Ovary (tissue), 9 donors: ENCODE results near the gene PCBP3. TPM values are rescaled to one million over a fixed set of nuclear protein-coding genes. Genes with fewer than 3 reads are reported as not detected.

Experiments used
- DNase-seq, 5 donors: peaks; one replicate each; pipeline ENCODE4 v3.0.0-alpha.2; 2019 to 2020
- H3K27ac ChIP-seq, 2 donors: fragments of 200-600 bp; one replicate each; pipeline versions ENCODE4 v1.5.1 to v1.8.0; 2019 to 2022
- H3K27me3 ChIP-seq: fragments of 200-600 bp; one replicate; pipeline ENCODE4 v1.8.0; 2022
- H3K36me3 ChIP-seq: fragments of 200-600 bp; sonication (generic); one replicate; pipeline ENCODE4 v1.5.1; 2019
- H3K4me1 ChIP-seq: one replicate; pipeline ENCODE4 v1.8.1; 2013; ENCODE audit warnings: mild to moderate bottlenecking, moderate library complexity; ENCODE audit not compliant: insufficient read depth
- H3K4me3 ChIP-seq: fragments of 200-600 bp; sonication (generic); one replicate; pipeline ENCODE4 v1.5.1; 2017
- H3K9me3 ChIP-seq, 2 donors: fragments of 200-600 bp in 1 of 2; sonication (generic) in 1 of 2; one replicate each; pipeline versions ENCODE4 v1.5.1 to v1.8.1; 2013 to 2019; ENCODE audit warnings: mild to moderate bottlenecking in 1 of 2, moderate library complexity in 1 of 2
- EP300 ChIP-seq: sonication (generic); formaldehyde crosslinking; IDR thresholded peaks from one replicate; pipeline ENCODE4 v1.6.1; 2017; ENCODE audit warnings: antibody characterized with exemption
- POLR2A ChIP-seq: fragments of 450-650 bp; IDR thresholded peaks from one replicate; pipeline ENCODE4 v1.6.1; 2017; ENCODE audit warnings: antibody characterized with exemption, mild to moderate bottlenecking, moderate library complexity
- WGBS, 3 donors: extraction: QIAGEN DNeasy Blood & Tissue Kit in 1 of 3; methylation state at CpG; one replicate each; pipeline versions ENCODE4 v1.1.5 to v1.1.7; 2013 to 2017; 5-methylcytosine and 5-hydroxymethylcytosine counted together
- intact Hi-C, 4 donors: fragments of 100-400 bp; cut with DNase I; formaldehyde crosslinking; loops; one replicate each; pipeline versions ENCODE4 v1.11.0 to v1.15.1; 2022 to 2023
- polyA plus RNA-seq, 2 donors: library from polyadenylated mRNA; stranded (reverse); fragments of 200-250 nt in 1 of 2; fragments of 350-450 nt in 1 of 2; fragmentation: Illumina TruSeq in 1 of 2; extraction: RNeasy Lipid Tissue Mini Kit (QIAGEN cat#74804) in 1 of 2; gene quantifications; one replicate each; pipeline ENCODE4 v1.2.3, GENCODE V29; 2013 to 2014
- total RNA-seq, 7 donors: library from RNA; depleted of rRNA in 2 of 7; stranded (reverse); fragments of >200 nt in 2 of 7; fragmentation: NEBNext Ultra II Directional in 3 of 7; extraction: Animal tissue kit (Norgen Biotek cat#: 25700) in 3 of 7; gene quantifications; one replicate each; pipeline versions ENCODE4 v1.1.0 to v1.2.4, GENCODE V29; 2016 to 2023
- TF ChIP-seq, protein P1 (sequence below), 3 donors: fragments of 450-650 bp in 2 of 3; fragments of 200-600 bp in 1 of 3; IDR thresholded peaks; one replicate each; pipeline versions ENCODE4 v1.5.1 to v1.8.0; 2016 to 2022; ENCODE audit warnings: antibody characterized with exemption in 3 of 3, mild to moderate bottlenecking in 1 of 3
- donor health status: DM: no; HTN: no; CAD: no; lungs with moderate emphysema.
- donor health status: DM: no; HTN: no; CAD: no.
- donor health status: Bipolar disorder and iron deficiency.
- donor health status: DM: yes; HTN: yes; CAD: no.
- donor health status: DM: no; HTN: no; CAD: no.
- donor health status: DM: yes; HTN: yes; CAD: no.

PCBP3 gene
- total and polyA plus RNA-seq, 9 donors = 2.4 to 10.1 (median 5.4) TPM

DNA sequence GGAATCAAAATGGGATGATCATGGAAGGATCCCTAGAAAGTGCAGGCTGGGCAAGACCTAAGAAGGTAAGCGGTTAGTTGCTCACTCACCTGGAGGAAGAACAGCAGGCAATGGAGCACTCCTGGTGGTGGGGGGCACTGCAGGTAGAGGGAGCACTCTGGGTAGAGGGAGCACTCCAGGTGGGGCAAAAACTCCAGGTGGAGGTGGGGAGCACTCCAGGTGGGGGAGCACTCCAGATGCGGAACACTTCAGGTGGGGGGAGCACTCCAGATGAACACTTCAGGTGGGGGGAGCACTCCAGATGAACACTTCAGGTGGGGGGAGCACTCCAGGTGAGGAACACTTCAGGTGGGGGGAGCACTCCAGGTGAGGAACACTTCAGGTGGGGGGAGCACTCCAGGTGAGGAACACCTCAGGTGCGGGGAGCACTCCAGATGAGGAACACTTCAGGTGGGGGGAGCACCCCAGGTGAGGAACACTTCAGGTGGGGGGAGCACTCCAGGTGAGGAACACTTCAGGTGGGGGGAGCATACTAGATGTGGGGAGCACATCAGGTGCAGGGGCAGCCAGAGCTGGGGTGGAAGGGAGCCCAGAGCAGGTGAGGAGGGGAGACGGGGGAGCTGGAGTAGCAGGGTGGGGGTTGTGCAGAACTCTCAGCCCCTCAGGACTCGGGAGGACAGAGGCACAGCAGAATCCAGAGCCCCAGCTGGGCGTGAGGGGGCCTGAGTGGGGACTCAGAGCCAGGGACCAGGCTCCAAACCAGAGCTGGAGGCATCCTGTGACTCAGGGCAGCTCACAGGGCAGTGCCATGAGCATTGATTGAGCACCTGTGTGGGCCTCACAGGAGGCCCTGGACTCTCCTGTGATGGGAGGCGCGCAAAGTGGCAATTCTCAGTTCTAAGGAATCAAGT, 300.4 kb downstream of the PCBP3 start:
- Histone ChIP-seq H3K4me1 (no peaks in the 10 kb centered on the region), H3K27me3 (no peaks in the 10 kb centered on the region), H3K27ac (no peak overlapping the region), H3K36me3 (no peaks in the 10 kb centered on the region), H3K4me3 (no peak overlapping the region), H3K9me3 (no peaks in the 10 kb centered on the region)
- TF ChIP-seq POLR2A (no peak), EP300 (no peak)
- TF ChIP-seq, protein P1, sequence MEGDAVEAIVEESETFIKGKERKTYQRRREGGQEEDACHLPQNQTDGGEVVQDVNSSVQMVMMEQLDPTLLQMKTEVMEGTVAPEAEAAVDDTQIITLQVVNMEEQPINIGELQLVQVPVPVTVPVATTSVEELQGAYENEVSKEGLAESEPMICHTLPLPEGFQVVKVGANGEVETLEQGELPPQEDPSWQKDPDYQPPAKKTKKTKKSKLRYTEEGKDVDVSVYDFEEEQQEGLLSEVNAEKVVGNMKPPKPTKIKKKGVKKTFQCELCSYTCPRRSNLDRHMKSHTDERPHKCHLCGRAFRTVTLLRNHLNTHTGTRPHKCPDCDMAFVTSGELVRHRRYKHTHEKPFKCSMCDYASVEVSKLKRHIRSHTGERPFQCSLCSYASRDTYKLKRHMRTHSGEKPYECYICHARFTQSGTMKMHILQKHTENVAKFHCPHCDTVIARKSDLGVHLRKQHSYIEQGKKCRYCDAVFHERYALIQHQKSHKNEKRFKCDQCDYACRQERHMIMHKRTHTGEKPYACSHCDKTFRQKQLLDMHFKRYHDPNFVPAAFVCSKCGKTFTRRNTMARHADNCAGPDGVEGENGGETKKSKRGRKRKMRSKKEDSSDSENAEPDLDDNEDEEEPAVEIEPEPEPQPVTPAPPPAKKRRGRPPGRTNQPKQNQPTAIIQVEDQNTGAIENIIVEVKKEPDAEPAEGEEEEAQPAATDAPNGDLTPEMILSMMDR (IDR thresholded peaks at IDR 0.05) = no peak
- WGBS, 3 donors = 75 to 88% (median 77%) methylated on average over 8 of the region's 8 CpGs
- intact Hi-C loops = no loop called here
- no peak for DNase-seq

- Histone ChIP-seq H3K4me3 (no peak overlapping the region), H3K9me3 (no peaks in the 10 kb centered on the region)
Measured at GRCh38 chr21:45944601-45945000, 301.1 kb downstream of the PCBP3 start.

DNA sequence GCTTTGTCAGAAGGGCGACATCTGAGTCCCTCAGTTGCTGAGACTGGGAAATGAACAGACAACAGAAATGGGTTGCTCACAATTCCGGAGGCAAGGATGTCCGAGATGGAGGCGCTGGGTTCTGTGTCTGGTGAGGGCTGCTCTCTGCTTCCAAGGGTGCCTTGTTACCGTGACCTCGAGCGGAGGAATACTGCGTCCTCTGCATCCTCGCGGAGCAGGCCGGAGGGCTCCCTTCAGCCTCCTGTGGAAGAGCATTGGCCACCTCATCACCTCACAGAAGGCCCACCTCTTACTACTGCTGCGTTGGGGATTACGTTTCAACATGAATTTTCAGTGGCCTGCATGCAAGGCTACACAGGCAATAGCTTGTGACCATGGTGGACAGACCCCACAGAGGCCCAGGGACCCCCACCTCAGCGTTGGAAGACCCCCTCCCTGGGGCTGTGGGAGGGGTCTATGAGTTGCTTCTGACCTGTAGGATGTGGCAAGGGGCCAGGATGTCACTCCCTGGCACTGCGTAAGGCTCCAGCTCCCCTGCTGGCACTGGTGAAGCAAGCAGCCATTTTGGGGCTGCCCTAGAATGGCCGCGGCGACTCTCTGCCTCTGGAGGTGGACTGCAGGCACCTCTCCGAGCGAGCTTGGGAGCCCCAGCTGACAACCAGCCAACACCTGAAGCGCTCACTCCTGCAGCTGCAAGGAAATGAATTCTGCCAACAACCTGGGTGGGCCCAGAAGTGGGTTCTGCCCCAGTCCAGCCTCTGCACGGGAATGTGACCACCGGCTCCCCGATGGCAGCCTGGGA, 301.7 kb downstream of the PCBP3 start:
- H3K4me1 ChIP-seq = peaks cover 3% of the 10 kb centered on the region
- H3K9me3 ChIP-seq = no peaks in the 10 kb centered on the region
- TF ChIP-seq, protein P1 (IDR thresholded peaks at IDR 0.05) = no peak
- TF ChIP-seq EP300 (no peak), POLR2A (no peak)
- intact Hi-C loops = no loop called here
- H3K27ac ChIP-seq = no peak overlapping the region
- 86 to 91% (median 90%) methylated on average over 22 to 24 of the region's 24 CpGs for WGBS, 3 donors
- no peak for DNase-seq
- H3K36me3 ChIP-seq = no peaks in the 10 kb centered on the region
- H3K27me3 ChIP-seq = no peaks in the 10 kb centered on the region
- no peak overlapping the region for H3K4me3 ChIP-seq

More at GRCh38 chr21:45944601-45945000, 301.1 kb downstream of the PCBP3 start:
- Histone ChIP-seq H3K27ac (no peak overlapping the region), H3K27me3 (no peaks in the 10 kb centered on the region), H3K36me3 (no peaks in the 10 kb centered on the region), H3K4me1 (peaks cover 1% of the 10 kb centered on the region)
- intact Hi-C loops = no loop called here
- WGBS, 3 donors = 85 to 90% (median 87%) methylated on average over 14 of the region's 14 CpGs
- no peak for TF ChIP-seq EP300
- no peak for TF ChIP-seq POLR2A
- TF ChIP-seq, protein P1 (IDR thresholded peaks at IDR 0.05) = no peak
- DNase-seq = no peak

DNA sequence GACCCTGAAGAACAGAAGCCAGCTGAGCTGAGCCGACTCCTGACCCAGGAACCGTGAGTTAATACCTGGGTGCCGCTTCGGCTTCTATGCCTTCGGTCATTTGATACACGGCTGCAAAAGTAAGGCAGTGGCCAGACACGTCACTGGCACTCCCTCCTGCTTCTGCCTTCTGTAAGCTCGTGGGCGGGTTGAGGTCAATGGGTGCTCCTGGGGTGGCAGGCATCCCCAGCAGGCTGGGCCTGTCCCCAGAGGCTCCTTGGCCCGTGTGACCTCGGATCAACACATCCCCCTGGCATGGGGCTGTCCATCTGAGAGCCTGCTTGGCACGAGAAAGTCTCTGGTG, 302.3 kb downstream of the PCBP3 start:
- DNase-seq = no peak
- Histone ChIP-seq H3K27me3 (no peaks in the 10 kb centered on the region), H3K4me3 (no peak overlapping the region), H3K36me3 (no peaks in the 10 kb centered on the region), H3K4me1 (peaks cover 3% of the 10 kb centered on the region), H3K9me3 (no peaks in the 10 kb centered on the region), H3K27ac (no peak overlapping the region)
- TF ChIP-seq POLR2A (no peak), EP300 (no peak)
- TF ChIP-seq, protein P1 (IDR thresholded peaks at IDR 0.05) = no peak
- intact Hi-C loops = no loop called here
- 86 to 89% (median 89%) methylated on average over 12 of the region's 12 CpGs for WGBS, 3 donors
